WERI-Rb-1 (cell line): ENCODE data around the gene DOC2A.

ENCODE experiments used
- DNase-seq: peaks from one replicate; pipeline ENCODE4 v3.0.0-alpha.2; 2020
- H3K27ac ChIP-seq: fragments of 250-450 bp; sonication (Bioruptor Pico); 2 replicates; pipeline ENCODE4 v1.5.1; 2020; ENCODE audit warnings: mild to moderate bottlenecking, moderate library complexity
- H3K27me3 ChIP-seq: fragments of 250-450 bp; sonication (Bioruptor Pico); 2 replicates; pipeline ENCODE4 v1.5.1; 2021; ENCODE audit warnings: mild to moderate bottlenecking, low read depth, moderate library complexity; ENCODE audit not compliant: insufficient read depth, severe bottlenecking
- H3K36me3 ChIP-seq: fragments of 250-450 bp; sonication (Bioruptor Pico); 2 replicates; pipeline ENCODE4 v1.5.1; 2020; ENCODE audit warnings: mild to moderate bottlenecking, moderate library complexity
- H3K4me3 ChIP-seq: 2 replicates; pipeline ENCODE4 v1.5.1; 2011; ENCODE audit warnings: low read depth, mild to moderate bottlenecking, control low read depth, low read length
- H3K9me3 ChIP-seq: fragments of 250-450 bp; sonication (Bioruptor Pico); 2 replicates; pipeline ENCODE4 v1.5.1; 2021; ENCODE audit warnings: mild to moderate bottlenecking, moderate library complexity; ENCODE audit not compliant: severe bottlenecking
- CTCF ChIP-seq: IDR thresholded peaks from 2 replicates; pipeline ENCODE4 v1.5.1; 2011; ENCODE audit warnings: low read depth, mild to moderate bottlenecking, control low read depth, inconsistent platforms, low read length

Gene DOC2A

GRCh38 chr16:29993903-29994599, 16.8 kb downstream of the DOC2A start:
- no peak for DNase-seq
- no peak for TF ChIP-seq CTCF
- Histone ChIP-seq H3K9me3 (no peaks in the 10 kb centered on the region), H3K36me3 (peaks cover 72% of the 10 kb centered on the region), H3K4me3 (no peak overlapping the region), H3K27me3 (no peaks in the 10 kb centered on the region), H3K27ac (no peak overlapping the region)

GRCh38 chr16:29993191-29993902, 17.5 kb downstream of the DOC2A start:
- Histone ChIP-seq H3K4me3 (no peak overlapping the region), H3K9me3 (no peaks in the 10 kb centered on the region), H3K36me3 (peaks cover 74% of the 10 kb centered on the region), H3K27ac (no peak overlapping the region), H3K27me3 (no peaks in the 10 kb centered on the region)
- no peak for TF ChIP-seq CTCF
- DNase-seq: no peak

- Histone ChIP-seq H3K27me3 (no peaks in the 10 kb centered on the region), H3K9me3 (no peaks in the 10 kb centered on the region), H3K4me3 (no peak overlapping the region), H3K27ac (no peak overlapping the region; the same call in 1 of the 2 replicates), H3K36me3 (peaks cover 77% of the 10 kb centered on the region)
- no peak for DNase-seq
- no peak for TF ChIP-seq CTCF
Measured at GRCh38 chr16:29992344-29992967, 18.4 kb downstream of the DOC2A start.

- H3K4me3 ChIP-seq: no peak overlapping the region
- no peak overlapping the region for H3K27ac ChIP-seq
- no peaks in the 10 kb centered on the region for H3K27me3 ChIP-seq
- no peak for DNase-seq
- no peak for TF ChIP-seq CTCF
- no peaks in the 10 kb centered on the region for H3K9me3 ChIP-seq
- H3K36me3 ChIP-seq: peaks cover 77% of the 10 kb centered on the region
Measured at GRCh38 chr16:29991571-29991904, 19.3 kb downstream of the DOC2A start.

GRCh38 chr16:29990883-29991570, 19.8 kb downstream of the DOC2A start:
- no peak for TF ChIP-seq CTCF
- Histone ChIP-seq H3K4me3 (no peak overlapping the region), H3K36me3 (peaks cover 82% of the 10 kb centered on the region), H3K27me3 (no peaks in the 10 kb centered on the region), H3K27ac (no peak overlapping the region), H3K9me3 (no peaks in the 10 kb centered on the region)
- DNase-seq: no peak
